ENCODE measurements around the gene EFNB2. TPM values are rescaled to one million over a fixed set of nuclear protein-coding genes. Genes with fewer than 3 reads are reported as not detected.

The EFNB2 gene
- total RNA-seq, 1 experiment from 2014 or later: 15.9 TPM

- TF ChIP-seq AFF4 (CRISPR knock-in tag; IDR thresholded peaks at IDR 0.05; ENCODE audit: borderline replicate concordance): no peak
- TF ChIP-seq SP1 (CRISPR knock-in tag; conservative IDR thresholded peaks at IDR 0.05): no peak
- no peak for TF ChIP-seq HMGXB4 (CRISPR knock-in tag; IDR thresholded peaks at IDR 0.05)
- TF ChIP-seq ZNF138 (CRISPR knock-in tag; conservative IDR thresholded peaks at IDR 0.05): no peak
- no peak for TF ChIP-seq MYBL2 (CRISPR knock-in tag; IDR thresholded peaks at IDR 0.05)
- TF ChIP-seq SMAD4 (CRISPR knock-in tag; IDR thresholded peaks at IDR 0.05): no peak
- no peak for TF ChIP-seq TP53 (CRISPR knock-in tag; IDR thresholded peaks at IDR 0.05)
- no peak for TF ChIP-seq HMGA2 (CRISPR knock-in tag; IDR thresholded peaks at IDR 0.05)
- TF ChIP-seq PRDM15 (CRISPR knock-in tag; IDR thresholded peaks at IDR 0.05): no peak
- no peak for TF ChIP-seq ZNF121 (CRISPR knock-in tag; IDR thresholded peaks at IDR 0.05)
Observed at GRCh38 chr13:106491463-106491862, 44.0 kb downstream of the EFNB2 start (continued).

- Mint-ChIP-seq H3K4me1 (peaks cover 35% of the 10 kb centered on the region), H3K4me3 (no peak overlapping the region), H3K27ac (no peak overlapping the region), H3K27me3 (ENCODE audit: low read depth) (no peaks in the 10 kb centered on the region), H3K9me3 (no peaks in the 10 kb centered on the region), H3K36me3 (peaks cover 34% of the 10 kb centered on the region)
- DNase-seq (ENCODE audit: low spot score) (no peak), ATAC-seq (no peak)
- POLR2A ChIA-PET: no interaction called here
- TF ChIP-seq ZNF416 (CRISPR knock-in tag; IDR thresholded peaks at IDR 0.05) (no peak), AR (CRISPR knock-in tag; IDR thresholded peaks at IDR 0.05) (no peak), MXD4 (CRISPR knock-in tag; IDR thresholded peaks at IDR 0.05; ENCODE audit: borderline replicate concordance) (no peak), E2F5 (CRISPR knock-in tag; IDR thresholded peaks at IDR 0.05) (no peak), ZMAT4 (CRISPR knock-in tag; IDR thresholded peaks at IDR 0.05) (no peak), NFYB (CRISPR knock-in tag; conservative IDR thresholded peaks at IDR 0.05; ENCODE audit: low read depth) (no peak), NR1H2 (CRISPR knock-in tag; IDR thresholded peaks at IDR 0.05) (no peak), ZBTB21 (CRISPR knock-in tag; IDR thresholded peaks at IDR 0.05; ENCODE audit: borderline replicate concordance) (no peak)
- CTCF ChIA-PET: no interaction called here
Observed at GRCh38 chr13:106490569-106491321, 44.7 kb downstream of the EFNB2 start.

Data from WTC11 (cell line).